MM.1S (cell line): ENCODE measurements around the gene EIF1B.

Experiments used
- DNase-seq: peaks from one replicate; pipeline ENCODE4 v3.0.0-alpha.2; 2015
- H2AFZ ChIP-seq: fragments of 300-600 bp; sonication (generic); 2 replicates; pipeline ENCODE4 v1.6.0; 2016; ENCODE audit warnings: antibody characterized with exemption, low read length
- H3F3A ChIP-seq: fragments of 300-600 bp; sonication (generic); 2 replicates; pipeline ENCODE4 v1.6.1; 2016; ENCODE audit warnings: mild to moderate bottlenecking, antibody characterized with exemption, low read length, moderate library complexity, mixed read lengths; ENCODE audit not compliant: insufficient read depth
- H3K27ac ChIP-seq: fragments of 300-600 bp; sonication (generic); 2 replicates; pipeline ENCODE4 v1.5.1; 2016; ENCODE audit warnings: mild to moderate bottlenecking, low read length
- H3K27me3 ChIP-seq: fragments of 300-600 bp; sonication (generic); replicated peaks from 2 replicates; pipeline ENCODE4 v1.6.0; 2016; ENCODE audit warnings: low read length; ENCODE audit not compliant: insufficient read depth
- H3K36me3 ChIP-seq: fragments of 300-600 bp; sonication (generic); replicated peaks from 2 replicates; pipeline ENCODE4 v1.6.1; 2016; ENCODE audit warnings: mild to moderate bottlenecking, low read length, mixed read lengths; ENCODE audit not compliant: insufficient read depth
- H3K4me1 ChIP-seq: fragments of 300-600 bp; sonication (generic); 2 replicates; pipeline ENCODE4 v1.6.1; 2016; ENCODE audit warnings: low read length, mixed read lengths
- H3K4me2 ChIP-seq: fragments of 300-600 bp; sonication (generic); 2 replicates; pipeline ENCODE4 v1.6.0; 2016; ENCODE audit warnings: low read depth, low read length
- H3K4me3 ChIP-seq: fragments of 300-600 bp; sonication (generic); 2 replicates; pipeline ENCODE4 v1.5.1; 2016; ENCODE audit warnings: low read length, mixed read lengths
- H3K79me2 ChIP-seq: fragments of 300-600 bp; sonication (generic); 2 replicates; pipeline ENCODE4 v1.6.1; 2016; ENCODE audit warnings: mixed run types, low read length, mixed read lengths
- H3K9ac ChIP-seq: fragments of 300-600 bp; sonication (generic); 2 replicates; pipeline ENCODE4 v1.6.1; 2016; ENCODE audit warnings: low read length, mixed read lengths
- H3K9me2 ChIP-seq: fragments of 300-600 bp; sonication (generic); replicated peaks from 2 replicates; pipeline ENCODE4 v1.6.1; 2016; ENCODE audit warnings: mild to moderate bottlenecking, low read length, mixed read lengths; ENCODE audit not compliant: insufficient read depth
- H3K9me3 ChIP-seq: fragments of 300-600 bp; sonication (generic); replicated peaks from 2 replicates; pipeline ENCODE4 v1.6.1; 2016; ENCODE audit warnings: mild to moderate bottlenecking, low read length, mixed read lengths; ENCODE audit not compliant: insufficient read depth
- H4K20me1 ChIP-seq: fragments of 300-600 bp; sonication (generic); 2 replicates; pipeline ENCODE4 v1.6.1; 2016; ENCODE audit warnings: mild to moderate bottlenecking, low read length, moderate library complexity, mixed read lengths; ENCODE audit not compliant: insufficient read depth
- CTCF ChIP-seq: fragments of 300-600 bp; sonication (generic); IDR thresholded peaks from 2 replicates; pipeline ENCODE4 v1.5.1; 2016; ENCODE audit warnings: antibody characterized with exemption, low read length, mixed read lengths
- EZH2 ChIP-seq: fragments of 300-600 bp; sonication (generic); optimal IDR thresholded peaks from 2 replicates; pipeline ENCODE3; 2017; ENCODE audit warnings: low read depth, mild to moderate bottlenecking, antibody characterized with exemption, low read length, mixed read lengths
- EZH2phosphoT487 ChIP-seq: fragments of 300-600 bp; sonication (generic); IDR thresholded peaks from 2 replicates; pipeline ENCODE4 v1.6.1; 2018; ENCODE audit warnings: antibody characterized with exemption, low read length

EIF1B gene

GRCh38 chr3:40321818-40322217, 12.3 kb downstream of the EIF1B start:
- no peak for DNase-seq
- H3F3A ChIP-seq = no peaks in the 10 kb centered on the region

GRCh38 chr3:40323946-40324345, 14.4 kb downstream of the EIF1B start:
- Histone ChIP-seq H2AFZ (no peak overlapping the region), H3K79me2 (no peaks in the 10 kb centered on the region), H3K4me2 (no peak overlapping the region), H3K9ac (no peak overlapping the region), H3K27me3 (peaks cover 87% of the 10 kb centered on the region), H4K20me1 (peaks cover 9% of the 10 kb centered on the region; the same call in 1 of the 2 replicates), H3K36me3 (no peaks in the 10 kb centered on the region), H3K4me1 (0 out of 2 replicates have a peak, but pooled peaks cover 2% of the 10 kb centered on the region), H3K9me2 (no peaks in the 10 kb centered on the region), H3F3A (no peaks in the 10 kb centered on the region), H3K9me3 (no peaks in the 10 kb centered on the region), H3K27ac (no peak overlapping the region), H3K4me3 (no peak overlapping the region)
- no peak for DNase-seq
- TF ChIP-seq CTCF (no peak), EZH2 (no peak), EZH2phosphoT487 (no peak)

More at GRCh38 chr3:40321818-40322217, 12.3 kb downstream of the EIF1B start:
- Histone ChIP-seq H3K9me2 (no peaks in the 10 kb centered on the region), H3K27me3 (peaks cover 85% of the 10 kb centered on the region), H2AFZ (no peak overlapping the region), H3K79me2 (no peaks in the 10 kb centered on the region), H3K4me2 (no peak overlapping the region), H3K4me1 (no peaks in the 10 kb centered on the region), H4K20me1 (no peaks in the 10 kb centered on the region), H3K9ac (no peak overlapping the region), H3K4me3 (no peak overlapping the region), H3K9me3 (no peaks in the 10 kb centered on the region), H3K27ac (no peak overlapping the region), H3K36me3 (no peaks in the 10 kb centered on the region)
- no peak for TF ChIP-seq CTCF
- TF ChIP-seq EZH2phosphoT487 = no peak
- TF ChIP-seq EZH2 = no peak

GRCh38 chr3:40324621-40325020, 15.1 kb downstream of the EIF1B start:
- no peaks in the 10 kb centered on the region for H3F3A ChIP-seq
- TF ChIP-seq CTCF = no peak
- no peak for TF ChIP-seq EZH2phosphoT487
- peaks cover 88% of the 10 kb centered on the region for H3K27me3 ChIP-seq
- 0 out of 2 replicates have a peak, but pooled peaks cover 2% of the 10 kb centered on the region for H3K4me1 ChIP-seq
- H4K20me1 ChIP-seq = peaks cover 14% of the 10 kb centered on the region; the same call in 1 of the 2 replicates
- no peak overlapping the region for H3K4me3 ChIP-seq
- H3K9ac ChIP-seq = no peak overlapping the region
- no peak overlapping the region for H2AFZ ChIP-seq
- H3K9me3 ChIP-seq = no peaks in the 10 kb centered on the region
- H3K27ac ChIP-seq = no peak overlapping the region
- no peaks in the 10 kb centered on the region for H3K36me3 ChIP-seq
- H3K4me2 ChIP-seq = no peak overlapping the region
- no peak for DNase-seq
- no peaks in the 10 kb centered on the region for H3K79me2 ChIP-seq
- no peaks in the 10 kb centered on the region for H3K9me2 ChIP-seq
